Kidney epithelial cell (primary cell): ENCODE results near the gene TRIP13. TPM values are rescaled to one million over a fixed set of nuclear protein-coding genes. Genes with fewer than 3 reads are reported as not detected.

ENCODE experiments used
- DNase-seq: peaks from one replicate; pipeline ENCODE4 v3.0.0-alpha.2; 2010; ENCODE audit warnings: low read depth
- H3K27me3 ChIP-seq: 2 replicates; pipeline ENCODE4 v1.6.0; 2011; ENCODE audit warnings: low read length; ENCODE audit not compliant: control insufficient read depth, insufficient read depth
- H3K36me3 ChIP-seq: 2 replicates; pipeline ENCODE4 v1.5.1; 2011; ENCODE audit warnings: low read length; ENCODE audit not compliant: control insufficient read depth, insufficient read depth
- H3K4me3 ChIP-seq: 2 replicates; pipeline ENCODE4 v1.5.1; 2011; ENCODE audit warnings: low read depth, mild to moderate bottlenecking, control low read depth, low read length
- total RNA-seq: library from RNA; depleted of rRNA; stranded (reverse); fragments of >200 nt; gene quantifications from 2 replicates; pipeline ENCODE4 v1.2.3, GENCODE V29; 2015
- TF ChIP-seq, protein P1 (sequence below): IDR thresholded peaks from 2 replicates; pipeline ENCODE4 v1.5.1; 2011; ENCODE audit warnings: mild to moderate bottlenecking, moderate library complexity, low read length, control low read depth, inconsistent platforms; ENCODE audit not compliant: insufficient read depth, poor library complexity, severe bottlenecking

Gene TRIP13
- total RNA-seq, 1 donor from 2014 or later: 7.4 TPM

- Histone ChIP-seq H3K27me3 (peaks cover 21% of the 10 kb centered on the region), H3K4me3 (no peak overlapping the region), H3K36me3 (no peaks in the 10 kb centered on the region)
- TF ChIP-seq, protein P1, sequence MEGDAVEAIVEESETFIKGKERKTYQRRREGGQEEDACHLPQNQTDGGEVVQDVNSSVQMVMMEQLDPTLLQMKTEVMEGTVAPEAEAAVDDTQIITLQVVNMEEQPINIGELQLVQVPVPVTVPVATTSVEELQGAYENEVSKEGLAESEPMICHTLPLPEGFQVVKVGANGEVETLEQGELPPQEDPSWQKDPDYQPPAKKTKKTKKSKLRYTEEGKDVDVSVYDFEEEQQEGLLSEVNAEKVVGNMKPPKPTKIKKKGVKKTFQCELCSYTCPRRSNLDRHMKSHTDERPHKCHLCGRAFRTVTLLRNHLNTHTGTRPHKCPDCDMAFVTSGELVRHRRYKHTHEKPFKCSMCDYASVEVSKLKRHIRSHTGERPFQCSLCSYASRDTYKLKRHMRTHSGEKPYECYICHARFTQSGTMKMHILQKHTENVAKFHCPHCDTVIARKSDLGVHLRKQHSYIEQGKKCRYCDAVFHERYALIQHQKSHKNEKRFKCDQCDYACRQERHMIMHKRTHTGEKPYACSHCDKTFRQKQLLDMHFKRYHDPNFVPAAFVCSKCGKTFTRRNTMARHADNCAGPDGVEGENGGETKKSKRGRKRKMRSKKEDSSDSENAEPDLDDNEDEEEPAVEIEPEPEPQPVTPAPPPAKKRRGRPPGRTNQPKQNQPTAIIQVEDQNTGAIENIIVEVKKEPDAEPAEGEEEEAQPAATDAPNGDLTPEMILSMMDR: no peak
- no peak for DNase-seq
Measured at GRCh38 chr5:952597-953271, 60.0 kb downstream of the TRIP13 start.

- Histone ChIP-seq H3K36me3 (no peaks in the 10 kb centered on the region), H3K4me3 (no peak overlapping the region), H3K27me3 (peaks cover 14% of the 10 kb centered on the region)
- TF ChIP-seq, protein P1: no peak
- no peak for DNase-seq
Measured at GRCh38 chr5:953535-954449, 61.1 kb downstream of the TRIP13 start.

DNA sequence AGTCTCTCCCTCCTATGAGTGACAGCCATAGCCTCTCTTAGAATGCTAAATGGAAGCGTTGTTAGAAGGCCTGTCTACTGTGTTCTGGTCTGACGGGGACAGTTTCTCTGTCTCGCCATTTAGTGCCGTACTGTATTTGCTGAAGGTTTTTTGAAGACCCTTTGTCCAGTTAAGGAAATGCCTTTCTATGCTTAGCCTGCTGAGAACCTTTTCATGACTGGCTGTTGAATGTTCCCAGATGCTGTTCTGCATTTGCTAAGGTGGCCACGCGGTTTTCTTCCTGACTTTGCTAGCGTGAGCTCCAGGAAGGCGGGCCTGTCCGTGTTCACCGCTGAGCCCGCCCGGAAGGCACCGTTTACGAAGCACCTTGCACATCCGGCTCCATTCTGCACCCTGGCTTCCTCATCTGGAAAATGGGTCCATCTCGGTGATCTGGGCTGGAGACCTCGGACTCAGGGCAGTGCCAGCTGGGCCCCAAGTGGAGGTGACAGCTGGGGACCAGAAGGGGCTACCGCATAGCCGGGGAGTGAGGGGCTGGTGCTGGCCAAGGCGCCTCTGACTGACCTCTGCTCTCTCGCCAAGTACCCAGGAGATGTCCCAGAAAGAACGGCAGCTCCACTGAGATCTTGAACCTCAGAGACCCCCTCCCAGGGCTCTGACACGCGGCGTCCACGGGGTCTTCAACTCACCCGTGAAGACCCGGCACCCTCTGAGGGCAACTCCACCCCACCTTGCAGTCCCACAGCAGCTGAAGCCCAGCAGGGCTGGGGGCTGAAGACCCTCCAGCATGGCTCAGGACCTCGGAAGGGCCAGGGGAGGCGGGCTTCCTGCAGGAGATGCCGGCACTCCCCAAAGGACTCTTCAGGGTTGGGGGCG is 63.4 kb downstream of the TRIP13 start:
- DNase-seq: no peak
- TF ChIP-seq, protein P1: no peak
- no peaks in the 10 kb centered on the region for H3K36me3 ChIP-seq

GRCh38 chr5:956941-957747 is 64.5 kb downstream of the TRIP13 start:
- TF ChIP-seq, protein P1: peak; percentile 43
- DNase-seq: peak; percentile 47

More for the DNA sequence above, 63.4 kb downstream of the TRIP13 start:
- H3K27me3 ChIP-seq: peaks cover 26% of the 10 kb centered on the region
- no peak overlapping the region for H3K4me3 ChIP-seq

More at GRCh38 chr5:956941-957747, 64.5 kb downstream of the TRIP13 start:
- peaks cover 31% of the 10 kb centered on the region for H3K27me3 ChIP-seq
- H3K4me3 ChIP-seq: no peak overlapping the region
- no peaks in the 10 kb centered on the region for H3K36me3 ChIP-seq
